ENCODE measurements around the gene LIPC.

LIPC gene

DNA sequence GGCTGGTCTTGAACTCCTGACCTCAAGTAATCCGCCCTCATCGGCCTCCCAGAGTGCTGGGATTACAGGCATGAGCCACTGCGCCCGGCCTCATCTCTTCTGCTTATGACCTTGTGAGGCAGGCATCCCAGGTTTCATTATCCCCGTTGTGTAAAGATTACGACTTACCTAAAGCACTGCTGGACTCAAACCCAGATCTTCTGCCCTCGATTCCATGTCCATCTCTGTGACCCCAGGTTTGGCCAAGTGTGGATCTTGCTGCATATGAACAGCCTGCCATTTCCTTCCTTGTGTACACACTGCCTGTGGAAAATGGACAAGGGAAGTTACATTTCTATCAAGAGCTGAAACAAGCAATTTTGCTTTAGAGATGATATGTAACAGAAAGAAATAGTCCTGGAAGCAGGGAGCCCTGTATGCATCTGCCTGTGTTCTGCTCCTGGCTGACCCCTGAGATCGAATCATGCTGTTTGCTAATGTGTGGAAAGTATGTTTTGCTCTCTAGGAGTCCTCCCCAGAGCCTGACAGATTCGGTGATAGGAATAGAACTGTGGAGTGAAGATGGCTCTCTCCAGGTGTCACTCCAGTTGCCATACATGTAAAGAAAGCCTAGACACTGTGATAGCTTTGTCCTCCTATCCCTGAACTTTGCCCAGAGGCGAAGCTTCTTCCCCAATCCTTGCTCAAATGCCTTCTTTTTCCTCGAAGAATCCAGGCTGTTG is 11.8 kb upstream of the LIPC start:
- no peak overlapping the region for H3K27ac ChIP-seq
- no peak for TF ChIP-seq CTCF (IDR thresholded peaks at IDR 0.05)
- no peak overlapping the region for H3K4me3 ChIP-seq (ENCODE audit: low read depth in 1 of 2, low read length in 1 of 2)
- no peaks in the 10 kb centered on the region for H3K9me3 ChIP-seq
- H3K27me3 ChIP-seq = no peaks in the 10 kb centered on the region
- no peaks in the 10 kb centered on the region for H3K36me3 ChIP-seq
- no peaks in the 10 kb centered on the region for H3K4me1 ChIP-seq (ENCODE audit: control insufficient read depth in 1 of 2, insufficient read depth in 1 of 2, low read depth in 1 of 2, low read length in 1 of 2)

DNA sequence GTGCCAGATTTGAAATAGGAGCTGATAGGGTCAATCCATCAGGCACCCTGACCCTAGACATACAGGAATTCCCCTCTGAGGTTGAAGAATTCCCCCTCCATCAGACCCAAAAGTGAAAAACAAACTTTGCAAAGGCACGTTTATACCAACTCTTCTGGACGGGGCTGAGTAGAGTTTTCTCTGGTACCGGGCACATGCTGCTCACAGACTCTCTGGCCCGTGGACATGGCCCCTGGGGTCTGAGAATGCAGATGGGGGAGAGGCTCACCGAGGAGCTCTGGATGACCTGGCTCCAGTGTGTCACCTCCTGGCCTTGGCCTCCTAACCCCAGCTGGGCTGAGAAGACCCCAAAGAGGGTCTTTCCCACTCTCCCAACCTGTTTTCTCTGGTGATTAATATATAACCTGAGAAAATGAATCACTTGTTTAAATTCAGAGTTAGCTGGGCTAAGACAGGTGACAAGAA is 11.2 kb upstream of the LIPC start:
- Histone ChIP-seq H3K4me1 (ENCODE audit: control insufficient read depth in 1 of 2, insufficient read depth in 1 of 2, low read depth in 1 of 2, low read length in 1 of 2) (no peaks in the 10 kb centered on the region), H3K36me3 (no peaks in the 10 kb centered on the region), H3K27me3 (no peaks in the 10 kb centered on the region), H3K4me3 (ENCODE audit: low read depth in 1 of 2, low read length in 1 of 2) (no peak overlapping the region), H3K27ac (no peak overlapping the region), H3K9me3 (no peaks in the 10 kb centered on the region)
- no peak for TF ChIP-seq CTCF (IDR thresholded peaks at IDR 0.05)

DNA sequence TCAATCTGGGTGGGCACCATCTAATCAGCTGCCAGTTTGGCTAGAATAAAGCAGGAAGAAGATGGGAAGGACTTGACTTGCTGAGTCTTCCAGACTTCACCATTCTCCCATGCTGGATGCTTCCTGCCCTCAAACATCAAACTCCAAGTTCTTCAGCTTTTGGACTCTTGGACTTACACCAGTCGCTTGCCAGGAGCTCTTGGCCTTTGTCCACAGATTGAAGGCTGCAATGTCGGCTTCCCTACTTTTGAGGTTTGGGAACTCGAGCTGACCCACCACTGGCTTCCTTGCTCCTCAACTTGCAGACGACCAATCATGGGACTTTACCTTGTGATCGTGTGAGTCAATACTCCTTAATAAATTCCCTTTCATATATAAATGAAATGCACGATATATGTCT is 8.6 kb upstream of the LIPC start:
- TF ChIP-seq CTCF (IDR thresholded peaks at IDR 0.05) = no peak
- H3K4me1 ChIP-seq (ENCODE audit: control insufficient read depth in 1 of 2, insufficient read depth in 1 of 2, low read depth in 1 of 2, low read length in 1 of 2) = no peaks in the 10 kb centered on the region
- no peaks in the 10 kb centered on the region for H3K36me3 ChIP-seq
- no peaks in the 10 kb centered on the region for H3K27me3 ChIP-seq
- H3K9me3 ChIP-seq = no peaks in the 10 kb centered on the region
- H3K27ac ChIP-seq = no peak overlapping the region
- no peak overlapping the region for H3K4me3 ChIP-seq (ENCODE audit: low read depth in 1 of 2, low read length in 1 of 2)

GRCh38 chr15:58423831-58424608 is 7.8 kb upstream of the LIPC start:
- Histone ChIP-seq H3K27me3 (no peaks in the 10 kb centered on the region), H3K36me3 (no peaks in the 10 kb centered on the region), H3K9me3 (no peaks in the 10 kb centered on the region), H3K4me1 (ENCODE audit: control insufficient read depth in 1 of 2, insufficient read depth in 1 of 2, low read depth in 1 of 2, low read length in 1 of 2) (no peaks in the 10 kb centered on the region), H3K27ac (no peak overlapping the region), H3K4me3 (ENCODE audit: low read depth in 1 of 2, low read length in 1 of 2) (no peak overlapping the region)
- no peak for TF ChIP-seq CTCF (IDR thresholded peaks at IDR 0.05)

- Histone ChIP-seq H3K27ac (no peak overlapping the region), H3K4me3 (ENCODE audit: low read depth in 1 of 2, low read length in 1 of 2) (no peak overlapping the region), H3K27me3 (no peaks in the 10 kb centered on the region), H3K9me3 (no peaks in the 10 kb centered on the region), H3K36me3 (no peaks in the 10 kb centered on the region), H3K4me1 (ENCODE audit: control insufficient read depth in 1 of 2, insufficient read depth in 1 of 2, low read depth in 1 of 2, low read length in 1 of 2) (no peaks in the 10 kb centered on the region)
- TF ChIP-seq CTCF (IDR thresholded peaks at IDR 0.05) = no peak
These were observed 7.1 kb upstream of the LIPC start for GRCh38 chr15:58424722-58425121.
